KOPT-K1 (cell line): ENCODE measurements around the gene PRKN.
"Not testable (repeated sequence)": the region's sequence is repeated elsewhere in the genome, so short reads cannot be mapped to it uniquely, and the experiment has no call there.

Experiments used
- H3K27ac ChIP-seq: fragments of 200-600 bp; sonication (generic); 2 replicates; pipeline ENCODE4 v1.5.1; 2016; ENCODE audit warnings: antibody characterized with exemption, mild to moderate bottlenecking, low read depth, low read length; ENCODE audit not compliant: poor library complexity, severe bottlenecking
- H3K36me3 ChIP-seq: fragments of 200-600 bp; sonication (generic); 2 replicates; pipeline ENCODE4 v1.5.1; 2017; ENCODE audit warnings: antibody characterized with exemption, mild to moderate bottlenecking, low read length, moderate library complexity; ENCODE audit not compliant: insufficient read depth
- H3K9me3 ChIP-seq: fragments of 200-600 bp; sonication (generic); 2 replicates; pipeline ENCODE4 v1.5.1; 2017; ENCODE audit warnings: antibody characterized with exemption, low read length, mild to moderate bottlenecking; ENCODE audit not compliant: insufficient read depth, poor library complexity, severe bottlenecking

The PRKN gene

DNA sequence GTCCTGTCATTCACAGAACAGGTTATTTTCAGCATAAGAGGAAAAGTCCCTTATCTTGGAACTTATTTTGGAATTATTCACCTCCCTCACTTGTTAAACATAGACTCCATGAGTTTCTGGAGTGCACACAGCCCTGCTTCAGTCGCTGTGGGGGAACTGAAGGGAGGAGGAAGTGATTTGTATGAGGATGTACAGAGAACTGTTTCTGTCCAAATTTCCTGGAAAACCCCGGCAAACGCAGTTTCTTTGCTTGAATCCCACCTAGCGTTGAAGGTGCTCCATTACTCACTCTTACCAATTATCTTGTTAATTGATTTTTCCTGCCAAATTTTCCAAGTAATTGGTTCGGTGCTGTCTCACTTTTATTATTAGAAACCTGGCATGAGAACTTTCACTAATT is 1375.7 kb downstream of the PRKN start:
- Histone ChIP-seq H3K9me3 (no peaks in the 10 kb centered on the region), H3K36me3 (no peaks in the 10 kb centered on the region), H3K27ac (no peak overlapping the region)

GRCh38 chr6:161349886-161350285 is 1377.7 kb downstream of the PRKN start:
- no peaks in the 10 kb centered on the region for H3K36me3 ChIP-seq
- H3K27ac ChIP-seq: no peak overlapping the region
- H3K9me3 ChIP-seq: no peaks in the 10 kb centered on the region

- H3K9me3 ChIP-seq: no peaks in the 10 kb centered on the region
- H3K36me3 ChIP-seq: no peaks in the 10 kb centered on the region
- H3K27ac ChIP-seq: no peak overlapping the region
Measured at GRCh38 chr6:161348628-161348994, 1379.0 kb downstream of the PRKN start.

- Histone ChIP-seq H3K27ac (no peak overlapping the region), H3K36me3 (no peaks in the 10 kb centered on the region), H3K9me3 (no peaks in the 10 kb centered on the region)
Measured at GRCh38 chr6:161347988-161348627, 1379.5 kb downstream of the PRKN start.

- H3K27ac ChIP-seq: no peak overlapping the region
- H3K9me3 ChIP-seq: no peaks in the 10 kb centered on the region
- no peaks in the 10 kb centered on the region for H3K36me3 ChIP-seq
Measured at GRCh38 chr6:161347125-161347524, 1380.4 kb downstream of the PRKN start.

DNA sequence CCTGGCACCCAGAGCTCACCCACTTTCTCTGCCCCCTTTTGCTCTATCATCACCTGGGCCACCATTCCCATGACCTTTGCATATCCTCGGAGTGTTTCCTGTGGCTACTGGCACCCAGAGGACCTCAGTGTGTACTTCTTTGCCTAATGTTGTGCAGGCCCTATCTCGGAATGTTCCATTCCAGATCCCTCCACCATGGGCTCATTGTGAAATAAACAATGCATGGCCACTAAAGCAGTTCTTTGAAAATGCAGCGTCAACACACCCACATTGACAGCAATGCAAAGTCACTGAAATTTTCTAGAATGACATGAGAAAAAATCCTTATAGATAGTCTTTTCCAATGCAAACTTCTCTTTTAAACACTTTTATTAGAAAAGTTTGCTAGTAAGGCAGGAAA is 1380.8 kb downstream of the PRKN start:
- Histone ChIP-seq H3K36me3 (no peaks in the 10 kb centered on the region), H3K27ac (no peak overlapping the region), H3K9me3 (no peaks in the 10 kb centered on the region)

DNA sequence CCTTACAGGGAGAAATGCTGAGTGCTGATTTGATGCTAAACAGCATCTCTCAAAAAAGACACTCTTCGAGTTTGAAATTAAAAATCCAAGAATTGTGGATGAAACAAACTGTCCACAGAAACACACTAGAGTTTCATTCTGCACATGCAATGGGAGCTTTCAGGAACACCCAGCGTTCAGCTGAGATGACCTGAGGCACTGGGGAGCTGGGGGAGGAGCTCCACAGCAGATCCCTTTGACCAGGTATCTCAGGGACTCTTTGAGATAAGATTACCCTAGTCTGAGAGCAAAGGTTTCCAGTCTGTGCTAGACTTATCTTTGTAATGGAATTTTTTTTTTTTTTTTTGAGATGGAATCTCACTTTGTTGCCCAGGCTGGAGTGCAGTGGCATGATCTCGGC is 1382.9 kb downstream of the PRKN start:
- H3K27ac ChIP-seq: no peak overlapping the region

GRCh38 chr6:161342039-161342438 is 1385.5 kb downstream of the PRKN start:
- no peak overlapping the region for H3K27ac ChIP-seq
- no peaks in the 10 kb centered on the region for H3K36me3 ChIP-seq
- no peaks in the 10 kb centered on the region for H3K9me3 ChIP-seq

More for the DNA sequence above, 1382.9 kb downstream of the PRKN start:
- no peaks in the 10 kb centered on the region for H3K36me3 ChIP-seq
- no peaks in the 10 kb centered on the region for H3K9me3 ChIP-seq

DNA sequence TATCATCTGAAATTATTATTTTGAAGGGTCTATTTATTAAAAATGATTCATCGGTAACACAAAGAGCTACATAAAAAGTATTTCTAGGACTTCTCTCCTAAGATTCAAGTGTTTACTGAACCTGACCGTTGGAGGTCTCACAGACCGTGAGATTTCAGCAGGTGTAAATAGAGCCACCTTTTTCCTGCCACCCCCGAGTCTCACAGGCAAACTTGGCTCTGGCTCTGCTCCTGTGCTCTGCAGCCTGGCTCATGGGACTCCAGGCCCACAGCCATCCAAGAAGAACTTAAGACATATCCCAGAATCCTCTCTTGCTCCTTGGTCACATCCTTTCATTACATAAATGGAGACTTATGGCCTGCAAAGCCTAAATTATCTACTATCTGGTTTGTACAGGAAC is 1385.9 kb downstream of the PRKN start:
- Histone ChIP-seq H3K27ac (no peak overlapping the region), H3K9me3 (no peaks in the 10 kb centered on the region), H3K36me3 (no peaks in the 10 kb centered on the region)

DNA sequence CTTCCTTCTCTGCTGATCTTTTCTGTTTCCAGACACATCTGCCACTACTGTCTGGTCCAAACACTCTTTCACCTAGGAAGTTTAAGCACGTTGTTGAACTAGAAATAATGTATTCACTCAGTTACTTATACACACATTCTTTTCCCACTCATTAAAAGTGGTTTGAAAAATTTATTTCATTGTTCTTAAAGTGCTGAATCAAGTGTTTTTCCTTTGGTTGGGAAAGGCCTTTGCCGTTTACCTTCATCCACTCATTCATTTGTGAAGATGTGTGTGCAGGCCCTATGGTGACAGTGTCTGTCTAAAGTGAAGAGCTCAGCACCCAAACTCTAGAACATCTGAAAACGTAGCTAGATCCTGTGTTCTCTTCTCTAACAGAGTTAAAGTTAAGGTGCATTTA is 1389.6 kb downstream of the PRKN start:
- Histone ChIP-seq H3K27ac (no peak overlapping the region), H3K9me3 (no peaks in the 10 kb centered on the region), H3K36me3 (no peaks in the 10 kb centered on the region)

GRCh38 chr6:161336479-161336878 is 1391.1 kb downstream of the PRKN start:
- H3K36me3 ChIP-seq: no peaks in the 10 kb centered on the region

GRCh38 chr6:161333410-161333809 is 1394.2 kb downstream of the PRKN start:
- no peaks in the 10 kb centered on the region for H3K9me3 ChIP-seq
- no peaks in the 10 kb centered on the region for H3K36me3 ChIP-seq
- no peak overlapping the region for H3K27ac ChIP-seq

More at GRCh38 chr6:161336479-161336878, 1391.1 kb downstream of the PRKN start:
- no peak overlapping the region for H3K27ac ChIP-seq
- H3K9me3 ChIP-seq: no peaks in the 10 kb centered on the region

GRCh38 chr6:161331402-161332081 is 1396.0 kb downstream of the PRKN start:
- not testable (repeated sequence) for H3K36me3 ChIP-seq, H3K9me3 ChIP-seq, H3K27ac ChIP-seq

DNA sequence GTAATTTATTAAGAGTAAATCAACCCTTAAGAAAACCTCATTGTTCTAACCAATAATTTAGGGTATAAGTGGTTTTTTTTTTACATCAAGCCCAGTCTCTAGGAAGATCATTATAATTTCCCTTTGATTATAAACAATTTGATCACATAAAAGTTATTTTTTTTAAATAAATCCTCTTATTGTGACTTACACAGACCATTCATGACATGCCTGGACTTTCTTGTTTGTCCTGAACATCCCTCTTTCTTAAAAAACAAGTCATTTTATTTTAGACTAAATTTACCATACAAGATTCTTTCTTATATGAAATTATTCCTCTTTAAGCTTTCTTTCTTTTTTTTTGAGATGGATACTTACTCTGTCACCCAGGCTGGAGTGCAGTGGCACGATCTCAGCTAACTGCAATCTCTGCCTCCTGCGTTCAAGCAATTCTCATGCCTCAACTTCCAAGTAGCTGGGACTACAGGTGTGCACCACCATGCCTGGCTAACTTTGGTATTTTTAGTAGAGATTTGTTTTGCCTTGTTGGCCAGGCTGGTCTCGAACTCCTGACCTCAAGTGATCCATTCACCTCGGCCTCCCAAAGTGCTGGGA is 1400.1 kb downstream of the PRKN start:
- Histone ChIP-seq H3K36me3 (no peaks in the 10 kb centered on the region), H3K27ac (no peak overlapping the region), H3K9me3 (peaks cover 7% of the 10 kb centered on the region)

DNA sequence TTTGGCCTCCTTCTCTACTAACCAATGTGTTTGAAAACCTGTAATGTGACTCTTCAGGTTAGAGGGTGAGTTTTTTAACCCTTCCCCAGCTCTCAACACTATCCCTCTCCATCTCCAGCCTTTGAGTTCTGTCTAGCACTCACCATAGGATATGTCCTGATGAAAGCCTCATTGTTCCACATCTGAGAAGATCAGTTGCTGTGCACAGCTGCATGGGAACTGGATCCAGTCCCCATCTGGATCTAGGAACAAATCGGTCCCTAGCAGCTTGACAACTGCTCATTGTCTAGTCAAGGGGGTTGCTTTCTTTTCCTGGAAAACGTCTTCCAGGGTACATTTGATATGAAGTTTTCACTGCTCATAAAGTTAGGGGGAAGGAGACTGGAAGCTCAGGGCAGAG is 1408.3 kb downstream of the PRKN start:
- Histone ChIP-seq H3K36me3 (no peaks in the 10 kb centered on the region), H3K9me3 (no peaks in the 10 kb centered on the region), H3K27ac (no peak overlapping the region)

- no peak overlapping the region for H3K27ac ChIP-seq
- no peaks in the 10 kb centered on the region for H3K9me3 ChIP-seq
- no peaks in the 10 kb centered on the region for H3K36me3 ChIP-seq
Measured at GRCh38 chr6:161318456-161318855, 1409.1 kb downstream of the PRKN start.
